MM.1S (cell line): ENCODE results near the gene ALDH18A1.

Experiments
- CTCF ChIP-seq: fragments of 300-600 bp; sonication (generic); IDR thresholded peaks from 2 replicates; pipeline ENCODE4 v1.5.1; 2016; ENCODE audit warnings: antibody characterized with exemption, low read length, mixed read lengths
- EZH2 ChIP-seq: fragments of 300-600 bp; sonication (generic); optimal IDR thresholded peaks from 2 replicates; pipeline ENCODE3; 2017; ENCODE audit warnings: low read depth, mild to moderate bottlenecking, antibody characterized with exemption, low read length, mixed read lengths

DNA sequence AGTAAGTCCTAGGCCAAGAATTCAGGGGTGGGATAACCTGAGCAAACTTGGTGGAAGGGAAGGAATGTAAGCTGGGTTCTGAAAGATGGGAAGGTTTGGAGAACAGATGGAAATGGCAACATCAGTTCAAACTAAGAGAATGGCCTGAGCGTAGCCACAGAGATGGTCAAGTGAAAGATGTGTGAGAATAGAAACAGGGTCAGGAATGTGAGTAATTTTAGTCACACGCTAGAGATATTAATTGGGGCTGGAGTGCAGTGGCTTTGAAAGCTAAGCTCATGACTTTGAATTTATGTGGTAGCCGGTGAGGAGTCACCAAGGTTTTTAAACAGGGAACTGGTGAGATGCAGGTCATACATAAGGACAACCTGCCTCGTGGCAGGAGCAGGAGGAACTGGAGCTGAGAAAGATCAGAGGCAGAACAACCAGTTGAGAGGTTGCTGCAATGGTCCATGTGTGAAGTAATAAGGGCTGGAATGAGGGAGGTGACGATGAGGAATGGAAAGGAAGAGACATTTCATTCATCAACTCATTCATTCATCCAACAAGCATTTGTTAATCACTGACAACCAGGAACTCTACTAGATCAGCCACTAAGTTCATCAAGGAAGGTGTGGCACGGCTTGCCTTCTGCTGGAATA is 82.4 kb downstream of the ALDH18A1 start:
- TF ChIP-seq CTCF (no peak), EZH2 (no peak)
